ENCODE measurements around the gene ABI1.
"Not testable (repeated sequence)": the region's sequence is repeated elsewhere in the genome, so short reads cannot be mapped to it uniquely, and the experiment has no call there.

Gene ABI1

DNA sequence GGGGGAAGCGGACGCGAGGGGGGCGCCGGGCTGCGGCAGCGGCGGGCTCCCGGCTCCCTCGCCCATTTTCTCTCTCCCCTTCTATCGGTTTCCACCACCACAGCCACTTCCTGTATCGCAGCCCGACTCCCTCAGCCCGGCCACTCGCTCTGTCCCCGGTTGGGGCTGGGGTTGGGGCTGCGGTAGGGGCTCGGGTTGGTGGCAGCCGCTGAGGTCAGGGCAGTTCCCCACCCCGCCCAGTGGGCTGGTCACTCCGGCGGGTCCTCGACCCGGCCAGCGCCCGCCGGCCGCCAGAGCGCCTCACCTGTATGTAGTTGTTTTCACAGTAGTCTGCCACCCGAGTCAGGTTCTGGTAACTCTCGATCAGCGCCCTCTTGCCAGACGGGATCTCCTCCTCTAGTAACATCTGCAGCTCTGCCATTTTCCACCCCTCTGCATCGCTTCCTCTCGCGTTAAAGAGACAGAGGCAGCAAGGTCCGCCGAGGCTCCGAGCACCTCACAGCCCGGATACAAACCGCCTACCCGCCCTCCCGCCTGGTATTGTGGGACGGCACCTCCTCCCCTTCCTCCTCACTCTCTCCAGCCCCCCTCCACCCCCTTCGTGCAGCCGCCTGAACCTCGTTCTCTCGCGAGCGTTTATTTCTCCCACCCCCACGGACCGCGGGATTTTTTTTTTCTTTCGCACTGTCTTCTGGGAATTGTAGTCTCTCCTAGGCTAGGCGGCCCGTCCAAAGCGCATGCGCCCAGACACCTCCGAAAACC, at the start of gene ABI1:
ABI1 (minus strand) TSS at position 516 of the 762 bp plus-strand sequence; CDS start at position 421, 95 bp downstream.
- Histone ChIP-seq H3K9me3 (ENCODE audit: insufficient read depth, low read length, severe bottlenecking) (no peaks in the 10 kb centered on the region), H3K36me3 (ENCODE audit: insufficient read depth, low read length) (no peaks in the 10 kb centered on the region), H3K4me2 (ENCODE audit: insufficient read depth, low read length) (peak within 1 kb of the TSS; percentile 88), H3K4me1 (ENCODE audit: insufficient read depth, low read length) (peaks cover 34% of the 10 kb centered on the region), H2AFZ (ENCODE audit: low read depth, low read length) (peak within 1 kb of the TSS; percentile 96), H4K20me1 (ENCODE audit: insufficient read depth, low read length) (peaks cover 33% of the 10 kb centered on the region), H3K9ac (ENCODE audit: low read depth, low read length) (peak within 1 kb of the TSS; percentile 99), H3K27ac (ENCODE audit: low read length) (peak within 1 kb of the TSS; percentile 98), H3K79me2 (ENCODE audit: insufficient read depth, low read length) (peaks cover 51% of the 10 kb centered on the region), H3K4me3 (ENCODE audit: low read depth in 1 of 2, low read length in 2 of 2) (peak within 1 kb of the TSS; percentile 87 to 97), H3K27me3 (ENCODE audit: insufficient read depth, low read length, poor library complexity) (no peaks in the 10 kb centered on the region)
- DNase-seq (peak; percentile 98), ATAC-seq (ENCODE audit: insufficient read depth, low read depth) (peak; percentile 90)
- no peak for TF ChIP-seq EZH2 (IDR thresholded peaks at IDR 0.05; ENCODE audit: borderline replicate concordance, low read depth, low read length, severe bottlenecking)
- TF ChIP-seq, protein P1, sequence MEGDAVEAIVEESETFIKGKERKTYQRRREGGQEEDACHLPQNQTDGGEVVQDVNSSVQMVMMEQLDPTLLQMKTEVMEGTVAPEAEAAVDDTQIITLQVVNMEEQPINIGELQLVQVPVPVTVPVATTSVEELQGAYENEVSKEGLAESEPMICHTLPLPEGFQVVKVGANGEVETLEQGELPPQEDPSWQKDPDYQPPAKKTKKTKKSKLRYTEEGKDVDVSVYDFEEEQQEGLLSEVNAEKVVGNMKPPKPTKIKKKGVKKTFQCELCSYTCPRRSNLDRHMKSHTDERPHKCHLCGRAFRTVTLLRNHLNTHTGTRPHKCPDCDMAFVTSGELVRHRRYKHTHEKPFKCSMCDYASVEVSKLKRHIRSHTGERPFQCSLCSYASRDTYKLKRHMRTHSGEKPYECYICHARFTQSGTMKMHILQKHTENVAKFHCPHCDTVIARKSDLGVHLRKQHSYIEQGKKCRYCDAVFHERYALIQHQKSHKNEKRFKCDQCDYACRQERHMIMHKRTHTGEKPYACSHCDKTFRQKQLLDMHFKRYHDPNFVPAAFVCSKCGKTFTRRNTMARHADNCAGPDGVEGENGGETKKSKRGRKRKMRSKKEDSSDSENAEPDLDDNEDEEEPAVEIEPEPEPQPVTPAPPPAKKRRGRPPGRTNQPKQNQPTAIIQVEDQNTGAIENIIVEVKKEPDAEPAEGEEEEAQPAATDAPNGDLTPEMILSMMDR (IDR thresholded peaks at IDR 0.05; ENCODE audit: borderline replicate concordance, extremely low read depth, low read length, poor library complexity, severe bottlenecking) = peak; percentile 6

DNA sequence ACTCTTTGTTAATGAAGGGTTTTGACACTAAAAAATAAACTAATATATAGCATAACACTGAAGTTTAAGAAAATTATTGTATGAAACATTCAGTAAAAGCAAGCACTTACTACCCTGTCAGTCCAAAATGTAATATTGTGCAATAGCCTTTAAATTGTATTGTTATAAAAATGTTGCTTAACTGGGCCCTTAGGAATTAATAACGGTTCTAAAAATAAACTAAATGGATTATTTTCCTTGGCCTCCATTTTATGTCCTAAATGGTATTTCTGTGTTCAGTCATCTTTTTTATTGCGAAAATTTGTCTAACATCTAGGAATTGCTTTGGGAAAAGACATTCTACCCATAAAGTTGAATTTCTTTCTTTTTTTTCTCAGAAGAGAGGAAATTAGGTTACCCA, 49.0 kb upstream of the ABI1 start:
- Histone ChIP-seq H3K4me2 (ENCODE audit: insufficient read depth, low read length) (no peak overlapping the region), H3K79me2 (ENCODE audit: insufficient read depth, low read length) (no peaks in the 10 kb centered on the region), H3K36me3 (ENCODE audit: insufficient read depth, low read length) (no peaks in the 10 kb centered on the region), H3K9me3 (ENCODE audit: insufficient read depth, low read length, severe bottlenecking) (no peaks in the 10 kb centered on the region), H3K27me3 (ENCODE audit: insufficient read depth, low read length, poor library complexity) (peaks cover 3% of the 10 kb centered on the region), H3K4me1 (ENCODE audit: insufficient read depth, low read length) (no peaks in the 10 kb centered on the region), H4K20me1 (ENCODE audit: insufficient read depth, low read length) (no peaks in the 10 kb centered on the region), H3K4me3 (ENCODE audit: low read depth in 1 of 2, low read length in 2 of 2) (no peak overlapping the region), H2AFZ (ENCODE audit: low read depth, low read length) (no peak overlapping the region), H3K27ac (ENCODE audit: low read length) (no peak overlapping the region), H3K9ac (ENCODE audit: low read depth, low read length) (no peak overlapping the region)
- no peak for ATAC-seq (ENCODE audit: insufficient read depth, low read depth)
- no peak for DNase-seq
- no peak for TF ChIP-seq EZH2 (IDR thresholded peaks at IDR 0.05; ENCODE audit: borderline replicate concordance, low read depth, low read length, severe bottlenecking)
- TF ChIP-seq, protein P1 (IDR thresholded peaks at IDR 0.05; ENCODE audit: borderline replicate concordance, extremely low read depth, low read length, poor library complexity, severe bottlenecking) = no peak

DNA sequence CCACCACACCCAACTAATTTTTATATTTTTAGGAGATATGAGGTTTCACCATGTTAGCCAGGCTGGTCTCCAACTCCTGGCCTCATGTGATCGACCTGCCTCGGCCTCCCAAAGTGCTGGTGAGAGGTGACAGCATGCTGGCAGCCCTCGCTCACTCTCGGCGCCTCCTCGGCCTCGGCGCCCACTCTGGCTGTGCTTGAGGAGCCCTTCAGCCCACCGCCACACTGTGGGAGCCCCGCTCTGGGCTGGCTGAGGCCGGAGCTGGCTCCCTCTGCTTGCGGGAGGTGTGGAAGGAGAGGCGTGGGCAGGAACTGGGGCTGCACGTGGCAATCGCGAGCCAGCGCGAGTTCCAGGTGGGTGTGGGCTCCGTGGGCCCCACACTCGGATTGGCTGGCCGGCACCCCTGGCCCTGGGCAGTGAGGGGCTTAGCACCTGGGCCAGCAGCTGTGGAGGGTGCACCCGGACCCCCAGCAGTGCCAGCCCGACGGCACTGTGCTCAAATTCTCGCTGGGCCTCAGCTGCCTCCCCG, 44.6 kb upstream of the ABI1 start:
- not testable (repeated sequence) for H3K4me3 ChIP-seq (ENCODE audit: low read depth in 1 of 2, low read length in 2 of 2); H2AFZ ChIP-seq (ENCODE audit: low read depth, low read length); DNase-seq; H3K79me2 ChIP-seq (ENCODE audit: insufficient read depth, low read length); H3K4me1 ChIP-seq (ENCODE audit: insufficient read depth, low read length); H3K27me3 ChIP-seq (ENCODE audit: insufficient read depth, low read length, poor library complexity); H3K36me3 ChIP-seq (ENCODE audit: insufficient read depth, low read length); H3K9me3 ChIP-seq (ENCODE audit: insufficient read depth, low read length, severe bottlenecking); H3K27ac ChIP-seq (ENCODE audit: low read length); ATAC-seq (ENCODE audit: insufficient read depth, low read depth); H3K4me2 ChIP-seq (ENCODE audit: insufficient read depth, low read length); H4K20me1 ChIP-seq (ENCODE audit: insufficient read depth, low read length); H3K9ac ChIP-seq (ENCODE audit: low read depth, low read length)

DNA sequence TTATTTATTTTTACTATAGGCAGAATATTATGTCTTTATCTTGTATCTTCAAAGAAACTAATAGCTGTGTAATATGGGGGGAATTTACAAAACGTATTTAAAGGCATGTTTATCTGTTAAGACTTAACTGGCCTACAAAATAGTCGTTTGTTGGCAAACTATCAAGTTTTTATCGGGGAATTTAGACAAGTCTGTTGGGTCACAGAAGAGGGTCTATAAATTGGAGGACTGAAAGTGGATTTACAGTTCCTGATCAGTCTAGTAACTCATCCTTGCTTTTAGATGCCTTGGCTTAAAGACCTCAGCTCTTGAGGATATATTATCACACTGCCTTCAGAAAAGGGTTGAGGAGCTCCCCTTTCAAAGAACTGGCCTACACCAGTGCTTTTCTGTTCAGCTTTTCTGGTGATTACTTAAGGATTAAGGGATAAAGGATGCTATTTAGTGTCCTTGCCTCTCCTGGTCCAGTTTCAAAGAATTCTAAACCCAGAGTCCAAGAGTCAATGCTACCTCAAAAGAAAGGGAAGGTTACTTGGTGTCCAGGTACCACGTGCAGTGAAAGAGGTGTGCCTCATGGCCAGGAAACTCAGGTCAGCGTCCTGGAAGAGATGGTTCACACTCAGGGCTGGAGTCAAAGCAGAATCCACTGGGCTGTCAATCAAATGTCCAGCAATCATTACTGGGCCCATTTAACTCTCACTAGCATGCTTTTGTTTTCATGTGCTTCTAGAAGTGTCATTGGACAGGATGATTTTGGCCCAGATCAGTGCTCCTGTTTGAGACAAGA, 42.9 kb upstream of the ABI1 start:
- TF ChIP-seq, protein P1 (IDR thresholded peaks at IDR 0.05; ENCODE audit: borderline replicate concordance, extremely low read depth, low read length, poor library complexity, severe bottlenecking) = no peak
- TF ChIP-seq EZH2 (IDR thresholded peaks at IDR 0.05; ENCODE audit: borderline replicate concordance, low read depth, low read length, severe bottlenecking) = no peak
- no peaks in the 10 kb centered on the region for H3K9me3 ChIP-seq (ENCODE audit: insufficient read depth, low read length, severe bottlenecking)
- H3K9ac ChIP-seq (ENCODE audit: low read depth, low read length) = no peak overlapping the region
- H3K79me2 ChIP-seq (ENCODE audit: insufficient read depth, low read length) = no peaks in the 10 kb centered on the region
- no peak for ATAC-seq (ENCODE audit: insufficient read depth, low read depth)
- no peak overlapping the region for H2AFZ ChIP-seq (ENCODE audit: low read depth, low read length)
- no peak overlapping the region for H3K4me3 ChIP-seq (ENCODE audit: low read depth in 1 of 2, low read length in 2 of 2)
- H3K27ac ChIP-seq (ENCODE audit: low read length) = no peak overlapping the region
- no peaks in the 10 kb centered on the region for H4K20me1 ChIP-seq (ENCODE audit: insufficient read depth, low read length)
- no peak for DNase-seq
- H3K4me1 ChIP-seq (ENCODE audit: insufficient read depth, low read length) = no peaks in the 10 kb centered on the region
- H3K27me3 ChIP-seq (ENCODE audit: insufficient read depth, low read length, poor library complexity) = no peaks in the 10 kb centered on the region
- H3K4me2 ChIP-seq (ENCODE audit: insufficient read depth, low read length) = no peak overlapping the region
- H3K36me3 ChIP-seq (ENCODE audit: insufficient read depth, low read length) = no peaks in the 10 kb centered on the region

DNA sequence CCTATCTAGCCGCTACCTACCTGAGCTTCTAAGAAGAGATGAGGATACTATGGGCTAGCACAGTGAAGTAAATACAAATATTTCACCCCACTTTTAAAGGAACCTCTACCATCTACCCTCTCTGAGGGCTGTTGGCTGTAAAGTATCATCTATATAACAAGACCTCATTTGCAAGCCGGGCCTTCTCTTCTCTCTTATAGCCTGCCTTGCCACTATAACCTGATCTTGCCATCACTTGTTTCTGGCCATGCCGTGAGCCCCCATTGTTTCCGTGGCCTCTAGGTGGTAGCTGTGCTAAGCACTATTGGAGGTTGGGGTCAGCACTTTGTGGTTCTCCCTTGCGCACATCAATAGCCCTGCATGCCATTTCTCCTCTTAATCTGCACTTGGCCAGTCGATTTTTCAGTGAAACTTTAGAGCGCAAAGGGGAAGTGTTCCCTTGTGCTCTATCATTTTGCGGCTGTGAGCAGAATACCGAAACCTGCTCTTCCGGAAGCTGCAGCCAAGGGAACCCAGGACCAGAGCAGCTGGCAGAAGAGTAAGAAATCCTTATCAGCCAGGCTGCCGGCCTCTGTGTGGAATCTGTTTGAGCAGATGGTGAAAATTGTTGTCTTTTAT, 31.7 kb upstream of the ABI1 start:
- H3K4me2 ChIP-seq (ENCODE audit: insufficient read depth, low read length); H3K27me3 ChIP-seq (ENCODE audit: insufficient read depth, low read length, poor library complexity); H3K4me1 ChIP-seq (ENCODE audit: insufficient read depth, low read length); H3K4me3 ChIP-seq (ENCODE audit: low read depth in 1 of 2, low read length in 2 of 2); H4K20me1 ChIP-seq (ENCODE audit: insufficient read depth, low read length); H3K36me3 ChIP-seq (ENCODE audit: insufficient read depth, low read length); H3K9ac ChIP-seq (ENCODE audit: low read depth, low read length); ATAC-seq (ENCODE audit: insufficient read depth, low read depth); H2AFZ ChIP-seq (ENCODE audit: low read depth, low read length); DNase-seq; H3K9me3 ChIP-seq (ENCODE audit: insufficient read depth, low read length, severe bottlenecking); H3K27ac ChIP-seq (ENCODE audit: low read length); H3K79me2 ChIP-seq (ENCODE audit: insufficient read depth, low read length): not testable (repeated sequence)

Data from DND-41 (cell line).